ENCODE results near the gene DPH1. TPM values are rescaled to one million over a fixed set of nuclear protein-coding genes. Genes with fewer than 3 reads are reported as not detected.

The DPH1 gene
- total RNA-seq, 6 experiments from 2014 or later, result 65.9 to 81.6 (median 71.8) TPM

DNA sequence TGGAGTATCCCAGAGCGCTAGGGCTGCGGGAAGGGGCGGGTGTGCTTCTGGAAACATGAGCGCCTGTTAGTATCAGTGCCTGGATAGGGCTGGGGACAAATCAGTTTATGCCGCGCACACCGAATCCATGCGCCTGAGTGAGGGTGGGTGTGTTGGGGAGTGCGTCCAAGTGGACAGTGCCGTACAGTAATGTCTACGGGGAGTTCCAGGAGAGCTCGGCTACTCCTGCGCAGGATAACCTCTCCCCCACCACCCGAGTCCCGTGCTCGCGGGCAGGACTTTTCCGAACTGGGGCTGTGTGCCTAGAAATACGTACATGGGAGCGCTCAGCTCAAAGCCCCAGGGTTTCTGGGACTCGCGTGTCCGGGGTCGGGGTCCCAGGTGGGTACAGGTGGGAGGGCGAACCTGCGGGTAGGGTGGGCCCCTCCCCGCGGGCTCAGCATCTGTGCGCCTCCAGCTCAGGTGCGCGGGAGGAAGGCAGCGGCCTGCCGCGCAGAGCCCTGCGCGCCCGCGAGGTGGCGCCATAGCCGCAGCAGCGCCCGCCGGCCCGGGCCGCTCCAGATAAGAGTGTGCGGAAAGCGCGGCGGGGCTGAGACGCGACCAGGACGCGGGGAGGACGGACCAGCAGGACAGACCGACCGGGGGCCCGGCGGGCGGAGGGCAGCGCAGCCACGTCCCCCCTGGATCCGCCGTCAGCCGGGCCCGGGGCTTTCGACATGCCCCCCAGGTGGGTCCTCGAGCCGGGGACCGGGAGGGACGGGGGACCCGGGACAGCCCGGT, 24.7 kb downstream of the DPH1 start, which contains the start of gene HIC1:
HIC1 (plus strand) TSS at position 592 of the 780 bp plus-strand sequence. CDS start 1,588 bp downstream, outside the sequence.
- peaks cover 12% of the 10 kb centered on the region for H3K4me1 Mint-ChIP-seq (ENCODE audit: low read depth)
- peak; percentile 69 for DNase-seq
- H3K36me3 Mint-ChIP-seq (ENCODE audit: low read depth), result peaks cover 4% of the 10 kb centered on the region; the same call in 1 of the 2 replicates
- peak within 1 kb of the TSS; percentile 80 for H3K27ac Mint-ChIP-seq
- no peaks in the 10 kb centered on the region for H3K9me3 Mint-ChIP-seq
- peak within 1 kb of the TSS; percentile 82 for H3K4me3 Mint-ChIP-seq
- peak; percentile 99 for TF ChIP-seq CTCF (IDR thresholded peaks at IDR 0.05)
- peaks cover 4% of the 10 kb centered on the region; the same call in 1 of the 2 replicates for H3K27me3 Mint-ChIP-seq (ENCODE audit: insufficient read depth)

- Mint-ChIP-seq H3K4me3 (peak overlapping the region; percentile 86), H3K4me1 (ENCODE audit: low read depth) (peaks cover 20% of the 10 kb centered on the region), H3K27me3 (ENCODE audit: insufficient read depth) (peaks cover 4% of the 10 kb centered on the region; the same call in 1 of the 2 replicates), H3K36me3 (ENCODE audit: low read depth) (peaks cover 9% of the 10 kb centered on the region; the same call in 1 of the 2 replicates), H3K9me3 (no peaks in the 10 kb centered on the region), H3K27ac (peak overlapping the region; percentile 75)
- no peak for DNase-seq
- TF ChIP-seq CTCF (IDR thresholded peaks at IDR 0.05), result no peak
These were observed 25.6 kb downstream of the DPH1 start for GRCh38 chr17:2055292-2056205.

GRCh38 chr17:2056206-2057174, 26.5 kb downstream of the DPH1 start:
- H3K27me3 Mint-ChIP-seq (ENCODE audit: insufficient read depth), result peaks cover 6% of the 10 kb centered on the region
- peak overlapping the region; percentile 86 for H3K4me3 Mint-ChIP-seq
- H3K27ac Mint-ChIP-seq, result peak overlapping the region; percentile 75
- H3K4me1 Mint-ChIP-seq (ENCODE audit: low read depth), result peaks cover 30% of the 10 kb centered on the region
- no peaks in the 10 kb centered on the region for H3K9me3 Mint-ChIP-seq
- peak; percentile 56 for DNase-seq
- TF ChIP-seq CTCF (IDR thresholded peaks at IDR 0.05), result no peak; the same call in 1 of the 2 replicates
- H3K36me3 Mint-ChIP-seq (ENCODE audit: low read depth), result peaks cover 13% of the 10 kb centered on the region; the same call in 1 of the 2 replicates

DNA sequence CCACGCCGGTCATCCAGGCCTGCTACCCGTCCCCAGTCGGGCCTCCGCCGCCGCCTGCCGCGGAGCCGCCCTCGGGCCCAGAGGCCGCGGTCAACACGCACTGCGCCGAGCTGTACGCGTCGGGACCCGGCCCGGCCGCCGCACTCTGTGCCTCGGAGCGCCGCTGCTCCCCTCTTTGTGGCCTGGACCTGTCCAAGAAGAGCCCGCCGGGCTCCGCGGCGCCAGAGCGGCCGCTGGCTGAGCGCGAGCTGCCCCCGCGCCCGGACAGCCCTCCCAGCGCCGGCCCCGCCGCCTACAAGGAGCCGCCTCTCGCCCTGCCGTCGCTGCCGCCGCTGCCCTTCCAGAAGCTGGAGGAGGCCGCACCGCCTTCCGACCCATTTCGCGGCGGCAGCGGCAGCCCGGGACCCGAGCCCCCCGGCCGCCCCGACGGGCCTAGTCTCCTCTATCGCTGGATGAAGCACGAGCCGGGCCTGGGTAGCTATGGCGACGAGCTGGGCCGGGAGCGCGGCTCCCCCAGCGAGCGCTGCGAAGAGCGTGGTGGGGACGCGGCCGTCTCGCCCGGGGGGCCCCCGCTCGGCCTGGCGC, 27.3 kb downstream of the DPH1 start:
- no peak overlapping the region for H3K4me3 Mint-ChIP-seq
- no peak for DNase-seq
- no peak for TF ChIP-seq CTCF (IDR thresholded peaks at IDR 0.05)
- peaks cover 13% of the 10 kb centered on the region for H3K27me3 Mint-ChIP-seq (ENCODE audit: insufficient read depth)
- H3K9me3 Mint-ChIP-seq, result no peaks in the 10 kb centered on the region
- peak overlapping the region; percentile 75; the same call in 1 of the 2 replicates for H3K27ac Mint-ChIP-seq
- peaks cover 13% of the 10 kb centered on the region; the same call in 1 of the 2 replicates for H3K36me3 Mint-ChIP-seq (ENCODE audit: low read depth)
- peaks cover 38% of the 10 kb centered on the region for H3K4me1 Mint-ChIP-seq (ENCODE audit: low read depth)

Measured in HFFc6 (cell line).